GM12892 (cell line): Measurements from ENCODE around the gene GNB1.

ENCODE experiments used
- DNase-seq: peaks from one replicate; pipeline ENCODE4 v3.0.0; 2011; ENCODE audit not compliant: insufficient read length
- FAIRE-seq: peaks from 2 replicates; lab custom pipeline; 2011; peaks lifted over from hg19 to GRCh38; lab: Jason Lieb, UNC
- POLR2A ChIP-seq: IDR thresholded peaks from 2 replicates; pipeline ENCODE4 v1.6.1; 2011; ENCODE audit warnings: low read depth, low read length, control low read depth
- POLR2AphosphoS5 ChIP-seq: IDR thresholded peaks from 2 replicates; pipeline ENCODE4 v1.6.1; 2011; ENCODE audit warnings: low read depth, low read length, control low read depth
- TAF1 ChIP-seq: IDR thresholded peaks from 2 replicates; pipeline ENCODE4 v1.6.1; 2011; ENCODE audit warnings: low read depth, mild to moderate bottlenecking, control low read depth, low read length, borderline replicate concordance

Gene GNB1

DNA sequence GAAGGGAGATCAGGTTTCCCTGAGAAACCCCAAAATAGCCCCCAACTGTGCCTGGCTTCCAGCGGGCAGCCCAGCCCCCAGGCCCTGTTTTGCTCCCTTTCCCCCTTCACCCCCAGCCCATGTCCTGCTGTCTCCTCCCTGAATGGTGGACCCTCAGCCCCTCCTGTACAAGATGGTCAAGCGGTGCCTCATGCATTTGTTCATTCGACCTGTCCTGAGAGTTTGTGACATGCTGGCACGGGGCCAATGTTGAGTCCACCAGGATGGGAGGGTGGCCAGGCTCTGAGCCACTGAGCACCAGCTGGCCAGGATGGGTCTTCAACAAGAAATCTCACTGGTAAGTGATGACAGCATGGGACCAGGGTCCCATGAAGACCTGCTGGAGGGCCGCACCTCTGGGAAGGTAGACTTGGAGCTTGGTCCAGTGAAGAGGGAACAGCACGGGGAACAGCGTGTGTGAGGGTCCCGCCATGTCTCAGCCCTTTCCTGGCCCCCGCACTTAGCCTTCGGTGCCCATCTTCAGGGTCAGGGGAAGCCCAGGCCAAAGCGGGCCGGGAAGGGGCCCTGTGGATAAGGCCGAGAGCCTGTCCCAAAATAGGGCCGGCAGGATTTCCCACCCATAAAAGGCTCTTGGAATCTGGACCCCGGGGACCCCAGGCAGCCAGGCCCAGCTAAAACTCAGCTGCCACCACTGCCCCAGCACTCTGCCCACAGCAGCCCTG lies 24.2 kb upstream of the GNB1 start, which contains the start of gene CALML6:
Gene CALML6 (plus strand): TSS at position 290 of the 722 bp plus-strand sequence. CDS start 21 bp downstream, at position 311.
- TF ChIP-seq POLR2AphosphoS5 (no peak), TAF1 (no peak)
- no peak for FAIRE-seq
- no peak for DNase-seq

DNA sequence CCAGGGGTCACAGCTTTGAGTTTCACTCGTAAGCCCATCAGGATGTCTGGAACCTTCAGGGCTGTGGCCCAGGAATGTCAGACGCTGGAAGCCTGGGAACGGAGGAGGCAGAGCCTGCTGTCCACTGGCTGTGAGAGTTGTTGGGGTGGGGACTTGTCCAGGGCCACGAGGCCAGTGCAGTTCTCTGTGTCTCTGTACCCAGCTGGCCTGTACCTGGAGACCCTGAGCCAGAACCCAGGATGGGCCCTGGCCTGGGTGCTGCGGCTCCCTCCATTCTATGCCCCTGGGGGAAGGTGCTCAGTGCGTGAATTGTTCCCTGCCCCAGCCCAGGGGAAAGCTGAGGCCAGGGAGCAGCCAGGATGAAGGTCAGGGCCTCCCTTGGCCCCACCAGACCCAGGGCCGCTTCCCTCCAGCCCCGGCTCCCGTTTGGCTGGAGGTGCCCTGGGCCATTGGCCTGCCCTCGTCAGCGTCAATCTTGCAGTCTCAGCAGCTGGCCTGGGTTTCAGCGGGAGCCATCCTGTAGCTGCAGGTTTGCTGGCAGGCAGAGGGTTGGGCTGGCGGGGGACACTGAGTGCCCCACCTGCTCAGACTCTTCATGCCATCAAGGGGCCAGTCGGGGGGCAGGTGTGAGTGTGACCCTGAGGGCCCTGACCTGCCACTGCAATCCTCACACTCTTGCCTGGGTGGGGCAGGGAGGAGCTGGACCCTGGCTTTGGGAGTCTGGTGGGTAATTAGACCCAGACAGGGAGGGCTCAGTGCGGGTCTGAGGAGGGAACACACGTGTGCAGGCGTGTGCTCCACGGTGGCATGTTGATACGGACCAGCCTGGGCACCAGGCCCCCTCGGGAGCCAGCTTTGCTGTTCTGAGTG lies 23.4 kb upstream of the GNB1 start:
- TF ChIP-seq POLR2AphosphoS5 (no peak), TAF1 (no peak), POLR2A (no peak)
- no peak for FAIRE-seq
- DNase-seq, result no peak

DNA sequence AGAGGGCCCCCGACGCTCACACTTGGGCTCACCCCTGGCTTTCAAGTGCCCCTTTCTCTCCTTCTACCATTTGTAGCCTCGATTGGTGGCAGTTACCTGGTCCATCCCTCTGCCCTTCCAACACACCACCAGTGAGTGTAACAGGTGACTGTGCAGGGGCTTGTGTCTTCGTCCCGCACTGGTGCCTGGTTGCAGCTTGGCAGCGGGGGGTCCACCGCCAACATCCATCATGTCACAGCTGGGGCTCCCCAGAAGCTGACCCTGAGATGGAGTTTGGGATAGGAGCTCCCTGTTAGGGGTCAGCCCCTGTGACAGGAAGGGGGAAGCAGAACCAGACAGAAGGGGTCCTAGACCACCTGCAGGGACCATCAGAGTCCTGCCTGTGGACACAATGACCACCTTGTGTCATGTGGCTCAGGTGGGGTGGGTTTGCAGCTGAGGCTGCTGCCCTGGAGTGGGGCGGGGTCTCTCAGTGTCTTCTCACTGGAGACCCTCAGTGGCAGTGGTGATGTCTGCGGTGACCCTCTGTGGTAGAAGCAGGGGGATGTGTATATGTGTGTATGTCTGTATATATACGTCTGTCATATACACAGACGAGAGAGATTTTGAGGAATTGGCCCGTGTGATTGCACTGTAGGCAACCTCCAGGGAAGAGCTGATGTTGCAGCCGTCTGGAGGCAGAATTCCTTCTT lies 20.6 kb upstream of the GNB1 start:
- TF ChIP-seq TAF1 (no peak), POLR2A (no peak), POLR2AphosphoS5 (no peak)
- FAIRE-seq (no peak), DNase-seq (no peak)

DNA sequence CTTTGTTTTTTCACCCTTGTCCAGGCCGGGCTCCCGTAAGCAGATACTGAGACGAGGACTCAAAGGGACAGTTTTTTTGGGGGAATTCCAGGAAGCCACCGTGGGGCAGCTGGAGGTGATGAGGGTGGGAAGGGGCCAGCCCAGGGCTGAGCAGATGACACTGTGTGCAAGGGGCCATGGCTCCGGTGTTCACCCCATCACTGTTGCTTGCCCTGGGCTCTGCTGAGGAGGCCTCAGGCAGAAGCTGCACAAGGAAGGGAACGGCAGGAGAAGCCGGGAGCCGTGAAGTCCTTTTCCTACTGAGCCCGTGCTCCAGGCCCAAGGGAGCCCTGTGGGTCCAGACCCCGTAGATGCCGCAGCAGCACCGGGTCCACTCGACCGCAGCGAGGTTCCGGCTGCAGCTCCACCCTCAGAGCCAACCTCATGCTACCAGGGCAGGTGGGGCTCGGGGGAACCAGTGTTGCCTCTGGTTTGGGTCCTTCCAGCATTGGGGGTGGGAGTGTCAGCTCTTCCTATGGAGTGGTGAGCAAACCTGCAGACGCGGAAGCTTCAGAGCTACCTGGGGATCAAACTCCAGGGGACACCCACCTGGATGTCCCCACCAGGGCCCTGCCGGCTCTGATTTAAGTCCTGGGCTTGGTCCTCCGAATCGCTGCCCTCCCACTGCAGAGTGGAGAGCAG lies 19.9 kb upstream of the GNB1 start:
- TF ChIP-seq POLR2AphosphoS5 (no peak), POLR2A (no peak), TAF1 (no peak)
- FAIRE-seq (no peak), DNase-seq (no peak)

DNA sequence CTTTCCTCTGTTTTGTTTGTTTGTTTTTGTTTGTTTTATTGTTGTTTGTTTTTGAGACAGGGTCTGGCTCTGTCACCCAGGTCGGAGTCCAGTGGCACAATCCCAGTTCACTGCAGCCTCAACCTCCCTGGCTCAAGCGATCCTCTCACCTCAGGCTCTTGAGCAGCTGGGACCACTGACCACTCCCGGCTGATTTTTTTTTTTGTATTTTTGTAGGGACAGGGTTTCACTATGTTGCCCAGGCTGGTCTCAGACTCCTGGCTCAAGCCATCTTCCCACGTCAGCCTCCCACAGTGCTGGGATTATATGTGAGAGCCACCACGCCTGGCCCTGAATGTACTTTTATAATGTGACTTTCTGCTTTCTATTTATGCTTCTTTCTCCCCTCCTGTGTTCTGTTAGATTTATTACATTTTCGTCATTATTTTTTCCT lies 19.2 kb upstream of the GNB1 start:
- DNase-seq (no peak), FAIRE-seq (peak; percentile 21)
- no peak for TF ChIP-seq POLR2AphosphoS5
- TF ChIP-seq TAF1, result no peak
- TF ChIP-seq POLR2A, result no peak

DNA sequence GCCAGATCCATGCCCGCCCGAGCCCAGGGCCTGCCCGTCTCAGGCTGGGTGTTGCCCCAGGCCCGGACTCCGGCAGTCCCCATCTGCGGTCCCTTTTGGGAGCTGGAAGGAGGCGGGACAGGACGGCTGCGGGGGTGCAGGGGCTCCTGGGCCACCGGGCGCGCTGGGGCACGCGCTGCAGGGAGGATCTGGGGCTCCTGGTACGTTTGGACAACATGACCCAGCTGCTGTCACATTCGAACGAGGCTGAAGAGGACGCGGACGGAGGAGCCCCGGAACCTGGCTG lies 17.6 kb upstream of the GNB1 start:
- no peak for FAIRE-seq
- TF ChIP-seq POLR2A (no peak), TAF1 (no peak), POLR2AphosphoS5 (no peak)

DNA sequence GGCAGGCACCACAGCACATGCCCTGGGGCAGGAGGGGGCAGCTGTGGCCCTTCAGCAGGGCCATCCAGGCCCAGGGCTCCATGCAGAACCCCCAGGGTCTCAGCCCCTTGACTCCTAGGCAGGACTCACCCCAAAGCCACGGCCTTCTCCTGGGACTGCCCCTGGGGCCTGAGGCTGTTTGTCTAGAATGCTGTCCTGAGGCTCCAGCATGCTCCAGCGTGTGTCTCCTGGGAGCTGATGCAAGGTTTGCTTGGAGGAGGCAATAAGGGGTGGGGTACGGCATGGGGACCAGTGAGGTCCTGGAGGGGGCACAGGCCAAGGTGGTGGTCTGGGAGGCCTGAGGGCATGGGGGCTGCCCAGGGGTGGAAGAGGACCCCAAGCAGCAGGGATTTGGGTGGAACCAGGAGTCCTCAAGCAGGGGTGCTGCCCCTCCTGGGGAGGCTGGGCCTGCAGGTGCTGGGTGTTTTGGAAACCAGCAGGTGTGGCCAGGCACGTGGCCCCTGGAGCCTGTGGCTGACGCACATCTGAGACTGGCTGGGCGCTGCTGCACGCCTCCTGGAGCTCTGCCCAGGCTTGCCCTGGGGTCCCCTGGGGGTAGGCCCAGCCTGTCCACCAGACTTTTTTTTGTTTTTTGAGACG lies 16.3 kb upstream of the GNB1 start:
- TF ChIP-seq POLR2AphosphoS5 (no peak), POLR2A (no peak), TAF1 (no peak)
- FAIRE-seq (no peak), DNase-seq (no peak)

More for the DNA sequence above, 17.6 kb upstream of the GNB1 start:
- no peak for DNase-seq

DNA sequence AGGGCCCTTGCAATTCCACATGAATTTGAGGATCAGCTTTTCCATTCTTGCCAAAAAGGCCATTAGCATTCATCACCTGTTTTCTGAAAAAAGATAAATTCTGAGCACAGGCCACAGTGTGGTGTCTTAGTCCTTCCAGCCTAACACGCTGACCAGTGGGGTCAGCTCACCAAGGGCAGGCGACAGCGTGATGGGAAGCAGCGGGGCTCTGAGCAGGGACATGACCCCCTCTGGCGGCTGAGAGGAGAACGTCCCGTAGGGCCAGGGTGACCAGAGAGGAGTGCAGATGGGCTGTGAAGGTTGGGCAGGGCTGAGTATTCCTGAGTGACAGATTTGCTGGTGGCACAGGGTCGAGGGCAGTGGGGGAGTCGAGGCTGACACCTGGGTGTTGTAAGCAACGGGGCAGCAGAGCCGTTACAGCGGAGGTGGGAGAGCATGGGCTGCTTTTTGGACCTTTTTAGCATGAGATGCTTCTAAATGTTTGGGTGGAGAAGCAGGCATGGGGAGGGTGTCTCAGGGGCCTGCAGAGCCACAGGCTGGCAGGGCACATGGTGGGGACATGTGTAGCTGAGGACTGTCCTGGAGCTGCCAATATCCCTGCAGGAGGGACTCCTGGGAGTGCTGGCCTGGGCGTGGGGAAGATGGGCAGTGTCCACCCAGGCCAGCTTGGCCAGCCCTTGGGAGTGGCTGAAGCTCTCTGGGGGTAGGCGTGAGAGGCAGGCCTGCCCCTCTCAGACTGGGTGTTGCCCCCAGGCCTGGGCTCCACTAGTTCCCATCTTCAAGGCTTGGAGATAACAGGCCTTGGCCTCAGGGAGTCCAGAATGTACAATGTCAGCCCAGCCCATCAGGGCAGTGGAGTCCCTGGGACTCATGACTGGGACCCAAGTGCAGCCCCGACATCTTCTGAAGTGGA lies 15.6 kb upstream of the GNB1 start:
- TF ChIP-seq TAF1, result no peak
- no peak for TF ChIP-seq POLR2A
- no peak for TF ChIP-seq POLR2AphosphoS5
- peak; percentile 78 for DNase-seq
- FAIRE-seq, result peak; percentile 99

DNA sequence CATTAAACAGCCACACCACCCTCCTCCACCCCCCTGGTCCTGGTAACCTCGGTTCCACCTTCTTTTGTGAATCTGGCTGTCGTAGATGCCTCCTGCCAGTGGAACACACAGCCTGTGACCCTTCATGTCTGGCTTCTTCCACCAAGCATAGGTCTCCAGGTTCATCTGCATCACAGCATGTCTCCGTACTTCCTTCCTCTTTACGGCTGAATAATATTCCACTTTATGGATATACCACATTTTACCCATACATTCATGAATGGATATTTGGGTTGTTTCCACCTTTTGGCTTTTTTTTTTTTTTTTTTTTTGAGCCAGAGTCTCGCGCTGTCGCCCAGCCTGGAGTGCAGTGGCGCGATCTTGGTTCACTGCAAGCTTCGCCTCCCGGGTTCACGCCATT lies 12.3 kb upstream of the GNB1 start:
- FAIRE-seq (no peak), DNase-seq (no peak)
- TF ChIP-seq POLR2A (no peak), POLR2AphosphoS5 (no peak), TAF1 (no peak)
